Stimulated activated CD8-positive, alpha-beta memory T cell treated with anti-CD3 and anti-CD28 coated beads, Interleukin-15, amount 100 ng/mL, for 4 hours (primary cell): ENCODE results near the gene SGTA.

Source experiments
- DNase-seq, 2 donors: peaks; one replicate each; pipeline ENCODE4 v3.0.0-alpha.2; 2020; ENCODE audit warnings: low read depth in 2 of 2

Gene SGTA

DNA sequence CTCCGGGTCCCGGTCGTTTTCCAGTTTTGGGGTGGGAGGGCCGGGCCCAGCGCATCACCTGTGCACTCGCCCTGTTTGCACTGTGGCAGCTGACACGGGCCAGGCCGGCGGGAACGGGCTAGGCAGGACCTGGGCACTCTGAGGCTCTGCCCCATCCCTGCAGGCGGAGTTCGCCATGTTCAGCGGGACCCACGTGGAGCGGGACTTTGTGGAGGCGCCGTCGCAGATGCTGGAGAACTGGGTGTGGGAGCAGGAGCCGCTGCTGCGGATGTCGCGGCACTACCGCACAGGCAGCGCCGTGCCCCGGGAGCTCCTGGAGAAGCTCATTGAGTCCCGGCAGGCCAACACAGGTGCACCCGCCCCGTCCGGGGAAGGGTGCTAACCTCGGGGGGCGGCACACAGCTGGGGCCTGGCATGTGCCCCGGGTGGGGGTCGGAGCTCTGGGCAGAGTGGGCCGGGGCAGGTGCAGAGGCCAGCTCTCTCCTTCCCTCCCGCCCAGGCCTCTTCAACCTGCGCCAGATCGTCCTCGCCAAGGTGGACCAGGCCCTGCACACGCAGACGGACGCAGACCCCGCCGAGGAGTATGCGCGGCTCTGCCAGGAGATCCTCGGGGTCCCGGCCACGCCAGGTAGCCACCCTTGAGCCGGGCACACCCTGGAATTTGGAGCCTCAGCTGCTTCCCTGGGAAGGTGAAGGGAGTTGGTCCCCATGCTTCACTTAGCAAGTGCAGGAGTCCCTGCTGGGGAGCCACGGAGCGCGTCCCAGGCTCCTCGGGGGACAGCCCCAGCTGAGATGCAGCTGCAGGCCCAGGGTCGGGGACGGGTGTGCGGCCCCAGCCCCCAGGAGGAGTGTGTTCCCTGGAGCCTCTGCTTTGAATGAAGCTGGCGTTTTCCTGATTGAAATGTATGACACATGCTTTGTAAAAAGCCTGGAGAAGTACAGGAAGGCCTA is 27.3 kb upstream of the SGTA start:
- no peak for DNase-seq

DNA sequence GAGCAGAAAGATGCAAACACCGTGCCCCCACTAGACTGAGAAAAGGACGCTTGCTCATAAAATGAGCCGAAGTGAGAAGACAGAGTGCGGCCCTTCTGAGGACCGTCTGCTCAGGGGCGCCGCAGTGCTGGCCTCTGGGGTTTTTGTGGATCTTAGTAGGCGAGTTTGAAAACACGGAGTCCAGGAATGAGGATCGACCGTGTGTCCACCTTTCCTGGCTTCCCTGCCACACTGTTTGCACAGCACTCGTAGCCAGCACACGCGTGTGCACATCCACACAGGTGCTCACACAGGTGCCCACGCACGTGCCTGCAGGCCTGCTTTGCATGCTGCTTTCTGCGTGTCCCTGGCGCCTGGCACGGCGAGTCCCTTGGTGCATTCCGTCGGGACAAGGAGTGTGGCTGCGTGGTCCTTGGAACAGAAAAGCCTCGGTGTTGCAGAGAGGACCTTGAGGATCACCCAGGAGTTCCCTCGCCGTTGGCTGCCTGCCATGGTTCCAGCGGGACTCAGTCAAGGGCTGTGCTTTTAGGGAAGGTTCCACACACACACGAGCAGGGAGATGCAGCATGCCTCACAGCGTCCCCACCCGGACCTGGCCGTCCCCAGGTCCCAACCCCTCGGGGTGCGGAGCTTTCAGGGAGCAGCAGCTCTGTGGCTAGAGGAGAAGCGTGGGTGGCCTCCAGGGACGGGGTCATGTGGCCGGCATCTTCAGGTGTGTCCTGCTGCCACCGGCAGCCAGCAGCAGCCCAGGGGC is 26.5 kb upstream of the SGTA start:
- no peak for DNase-seq

DNA sequence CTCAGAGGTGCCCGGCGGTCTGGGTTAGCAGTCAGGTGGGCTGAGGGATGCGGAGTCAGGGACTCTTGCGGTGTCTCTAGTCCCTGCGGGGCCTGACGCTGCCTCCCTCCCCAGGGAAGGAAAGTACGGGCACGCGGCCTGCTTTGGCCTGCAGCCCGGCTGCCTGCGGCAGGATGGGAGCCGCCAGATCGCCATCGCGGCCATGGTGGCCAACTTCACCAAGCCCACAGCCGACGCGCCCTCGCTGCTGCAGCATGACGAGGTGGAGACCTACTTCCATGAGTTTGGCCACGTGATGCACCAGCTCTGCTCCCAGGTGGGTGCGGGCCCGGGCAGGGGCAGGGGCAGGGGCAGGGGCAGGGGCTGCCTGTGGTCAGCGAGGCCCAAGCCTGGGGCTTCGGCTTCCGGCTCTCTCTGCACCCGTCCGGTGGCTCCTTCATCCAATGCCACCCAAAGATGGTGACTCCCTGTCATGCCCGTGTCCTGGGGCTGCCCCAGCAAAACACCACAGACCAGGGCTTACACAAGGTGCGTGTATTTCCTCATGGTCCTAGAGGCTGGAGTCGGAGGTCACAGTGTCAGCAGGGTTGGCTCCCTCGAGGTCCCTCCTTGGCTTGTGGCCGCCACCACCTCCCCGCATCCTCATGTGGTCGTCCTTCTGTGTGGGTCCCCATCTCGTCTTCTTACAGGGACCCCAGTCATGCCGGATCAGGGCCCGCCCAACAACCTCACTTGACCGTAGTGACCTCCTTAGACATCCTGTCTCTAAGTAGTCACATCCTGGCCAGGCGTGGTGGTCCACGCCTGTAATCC is 25.3 kb upstream of the SGTA start:
- no peak for DNase-seq

DNA sequence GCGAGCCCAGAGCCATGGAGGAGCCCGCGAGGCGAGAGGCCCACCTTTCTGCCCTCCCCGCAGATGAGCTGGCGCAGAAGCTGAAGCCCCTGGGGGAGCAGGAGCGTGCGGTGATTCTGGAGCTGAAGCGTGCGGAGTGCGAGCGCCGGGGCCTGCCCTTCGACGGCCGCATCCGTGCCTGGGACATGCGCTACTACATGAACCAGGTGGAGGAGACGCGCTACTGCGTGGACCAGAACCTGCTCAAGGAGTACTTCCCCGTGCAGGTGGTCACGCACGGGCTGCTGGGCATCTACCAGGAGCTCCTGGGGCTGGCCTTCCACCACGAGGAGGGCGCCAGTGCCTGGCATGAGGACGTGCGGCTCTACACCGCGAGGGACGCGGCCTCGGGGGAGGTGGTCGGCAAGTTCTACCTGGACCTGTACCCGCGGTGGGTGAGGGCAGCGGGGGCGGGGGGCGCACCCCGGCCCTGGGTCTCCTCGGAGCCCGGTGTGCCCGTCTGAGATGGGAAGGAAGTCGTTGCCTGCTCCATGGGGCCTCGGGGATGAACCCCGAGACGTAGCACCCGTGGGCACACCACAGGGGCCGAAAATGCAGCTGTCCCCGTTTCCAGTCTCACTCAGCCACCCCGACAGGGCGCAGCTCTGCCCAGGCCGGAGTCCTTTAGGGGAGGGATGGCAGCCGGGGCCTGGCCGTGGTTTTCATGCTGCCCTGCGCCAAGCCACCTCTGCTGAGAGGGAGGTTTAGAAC is 24.5 kb upstream of the SGTA start:
- DNase-seq, result no peak

DNA sequence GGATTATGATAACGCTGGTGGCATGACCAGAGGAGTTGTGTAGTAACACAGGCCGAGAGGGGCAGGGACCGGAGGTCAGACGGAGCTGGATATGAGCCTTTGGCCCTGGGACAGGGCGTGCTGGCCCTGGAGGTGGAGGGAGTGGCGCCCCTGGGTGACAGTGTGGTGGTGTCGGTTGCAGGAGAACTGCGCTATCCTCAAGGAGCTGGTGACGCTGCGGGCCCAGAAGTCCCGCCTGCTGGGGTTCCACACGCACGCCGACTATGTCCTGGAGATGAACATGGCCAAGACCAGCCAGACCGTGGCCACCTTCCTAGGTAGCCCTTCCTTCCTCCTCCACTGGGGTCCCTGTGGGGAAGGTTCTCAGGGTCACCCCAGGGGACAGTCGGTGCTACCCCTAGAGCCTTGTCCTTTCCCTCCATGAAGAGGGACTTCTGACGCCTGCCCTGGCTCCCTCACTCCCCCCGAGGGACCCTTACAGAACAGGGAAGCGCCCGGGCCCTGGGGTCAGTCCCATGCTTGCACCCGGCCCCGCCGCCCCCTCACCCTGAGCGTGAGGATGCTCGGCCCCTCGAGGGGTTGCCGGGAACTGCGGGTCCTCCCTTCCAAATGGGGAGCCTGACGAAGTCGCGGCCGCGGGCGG is 23.8 kb upstream of the SGTA start:
- DNase-seq, result no peak

DNA sequence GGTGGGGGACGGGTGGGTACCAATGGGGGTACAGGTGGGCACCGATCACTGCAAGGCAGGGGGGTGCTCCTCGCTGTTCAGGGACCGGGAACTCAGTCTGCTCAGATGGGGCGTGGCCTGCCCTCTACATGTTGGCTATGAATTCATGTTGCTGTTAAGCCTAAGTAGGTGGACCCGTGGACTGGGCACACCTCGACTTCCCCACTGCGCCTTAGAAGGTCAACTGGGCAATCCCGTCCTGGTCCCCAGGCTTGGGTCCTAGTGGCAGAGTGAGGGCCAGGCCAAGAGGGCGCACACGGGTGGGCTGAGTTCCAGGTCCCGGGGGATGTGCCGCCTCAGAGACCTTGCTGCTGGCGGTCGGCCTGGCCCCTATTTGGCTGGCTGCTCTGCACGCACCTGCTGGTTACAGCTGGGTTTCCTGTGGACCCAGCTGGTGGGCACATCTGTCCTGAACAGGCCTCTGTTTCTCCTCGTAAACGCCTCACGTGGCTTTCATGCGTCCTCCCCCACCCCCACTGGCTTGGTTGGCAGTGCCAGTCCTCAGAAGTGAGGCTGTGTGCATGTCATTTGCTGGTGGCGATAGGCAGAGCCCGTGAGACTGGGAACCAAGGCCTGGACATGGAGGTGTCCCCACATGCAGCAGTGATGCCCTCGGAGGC is 23.0 kb upstream of the SGTA start:
- DNase-seq, result no peak

DNA sequence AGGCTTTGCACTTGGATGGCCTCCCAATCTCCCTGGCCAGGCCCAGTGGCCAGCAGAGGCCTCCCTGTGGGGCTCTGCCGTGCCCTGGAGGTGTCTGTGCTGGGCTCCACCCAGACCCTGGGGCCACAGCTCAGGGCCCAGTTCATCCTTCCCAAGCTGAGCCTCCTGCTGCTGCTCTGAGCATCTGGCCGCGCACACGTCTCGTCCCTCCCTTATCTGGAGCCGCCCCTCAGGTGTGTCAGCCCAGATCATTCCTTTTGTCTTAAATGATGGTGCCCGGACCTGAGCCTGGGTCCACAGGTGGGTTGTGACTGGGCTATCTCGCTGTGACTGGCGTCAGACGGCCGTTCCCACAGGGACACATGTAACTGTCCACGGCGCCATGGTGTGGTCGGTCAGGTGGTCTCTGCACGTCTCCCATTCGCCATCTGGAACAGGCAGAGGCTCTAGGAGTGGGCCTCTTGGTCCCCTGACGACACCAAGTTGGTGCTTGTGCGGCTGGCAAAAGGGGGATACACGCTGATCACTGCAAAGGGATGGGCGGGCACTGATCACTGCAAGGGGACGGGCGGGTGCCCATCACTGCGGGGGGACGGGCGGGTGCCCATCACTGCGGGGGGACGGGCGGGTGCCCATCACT is 22.3 kb upstream of the SGTA start:
- DNase-seq, result no peak

DNA sequence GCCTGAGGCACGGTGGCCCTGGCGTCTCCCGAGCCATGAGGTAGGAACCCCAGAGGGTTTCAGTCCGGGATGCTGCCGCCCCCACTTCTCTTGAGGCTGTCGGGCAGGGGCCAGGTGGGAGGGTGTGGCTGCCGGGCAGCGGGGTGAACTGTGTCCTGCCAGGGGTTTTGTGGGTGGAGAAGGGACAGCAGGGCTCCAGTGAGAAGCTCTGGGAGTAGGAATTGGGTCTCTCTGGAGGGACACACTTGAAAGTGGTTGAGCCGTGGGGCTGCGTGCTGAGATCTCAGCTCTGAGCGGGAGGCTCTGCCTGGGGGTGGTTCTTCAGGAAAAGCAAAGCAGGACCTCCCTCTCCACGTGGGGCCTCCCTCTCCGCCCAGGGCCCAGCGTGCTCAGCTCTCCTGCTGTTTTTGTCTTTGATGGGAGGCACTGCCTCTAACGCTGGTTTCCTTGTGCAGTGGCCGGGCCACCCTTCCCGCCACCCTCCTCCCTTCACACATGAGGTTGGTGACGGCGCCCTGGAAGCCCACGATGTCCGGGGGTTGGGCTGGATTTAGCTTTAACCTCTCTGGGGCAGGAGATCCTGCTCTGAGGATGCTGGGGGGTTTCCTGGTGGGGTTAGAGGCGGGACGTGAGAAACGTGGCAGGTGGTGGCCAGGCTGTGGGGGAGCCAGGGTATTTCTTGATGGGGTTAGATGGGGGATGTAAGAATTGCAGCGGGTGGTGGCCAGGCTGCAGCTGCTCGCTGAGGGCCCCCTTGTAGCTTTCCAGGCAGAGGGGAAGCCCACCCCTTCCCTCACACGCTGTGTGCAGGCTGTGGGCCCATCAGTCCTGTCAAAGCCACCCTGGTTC is 21.3 kb upstream of the SGTA start:
- no peak for DNase-seq

DNA sequence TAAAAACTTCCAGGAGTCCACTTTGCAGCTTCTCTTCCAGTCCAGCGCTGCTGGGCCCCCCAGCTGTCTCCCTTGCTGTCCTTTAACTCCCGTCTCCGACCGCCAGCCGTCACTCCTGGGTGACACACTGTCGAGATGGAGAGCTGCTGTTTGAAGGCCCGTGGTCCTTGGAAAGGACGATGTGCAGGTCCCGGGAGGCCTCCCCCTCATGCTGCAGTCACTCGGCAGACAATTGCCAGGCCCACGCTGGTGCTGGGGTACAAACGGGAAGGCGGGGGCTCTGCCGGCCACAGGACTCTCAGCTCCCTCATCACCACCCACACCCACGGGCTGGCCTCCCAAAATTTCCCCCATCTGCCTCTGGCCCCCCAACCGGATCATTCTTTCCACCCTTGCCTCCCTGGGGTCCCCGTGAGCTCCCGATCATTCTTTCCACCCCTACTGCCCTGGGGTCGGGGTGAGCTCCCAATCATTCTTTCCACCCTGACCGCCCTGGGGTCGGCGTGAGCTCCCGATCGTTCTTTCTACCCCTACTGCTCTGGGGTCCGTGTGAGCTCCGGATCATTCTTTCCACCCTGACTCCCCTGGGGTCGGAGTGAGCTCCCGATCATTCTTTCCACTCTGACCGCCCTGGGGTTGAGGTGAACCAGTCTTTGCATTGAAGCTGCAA is 20.5 kb upstream of the SGTA start:
- DNase-seq, result no peak

DNA sequence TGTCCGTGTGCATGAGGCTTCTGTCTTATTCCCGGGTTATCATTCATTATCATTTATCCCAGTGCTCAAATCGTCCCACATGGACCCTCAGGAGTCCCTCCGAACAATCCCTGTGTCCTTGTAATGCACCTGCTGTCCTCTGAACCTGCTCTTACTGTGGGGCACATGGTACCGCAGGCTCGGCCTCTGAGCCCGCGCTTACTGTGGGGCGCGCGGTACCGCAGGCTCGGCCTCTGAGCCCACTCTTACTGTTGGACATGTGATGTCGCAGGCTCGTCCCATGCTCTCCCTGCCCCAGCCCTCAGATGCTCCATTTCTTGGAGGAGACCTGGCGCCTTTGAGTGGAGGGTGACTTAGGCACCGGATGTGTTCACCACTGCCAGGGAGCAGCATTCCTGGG is 19.8 kb upstream of the SGTA start:
- DNase-seq, result no peak

DNA sequence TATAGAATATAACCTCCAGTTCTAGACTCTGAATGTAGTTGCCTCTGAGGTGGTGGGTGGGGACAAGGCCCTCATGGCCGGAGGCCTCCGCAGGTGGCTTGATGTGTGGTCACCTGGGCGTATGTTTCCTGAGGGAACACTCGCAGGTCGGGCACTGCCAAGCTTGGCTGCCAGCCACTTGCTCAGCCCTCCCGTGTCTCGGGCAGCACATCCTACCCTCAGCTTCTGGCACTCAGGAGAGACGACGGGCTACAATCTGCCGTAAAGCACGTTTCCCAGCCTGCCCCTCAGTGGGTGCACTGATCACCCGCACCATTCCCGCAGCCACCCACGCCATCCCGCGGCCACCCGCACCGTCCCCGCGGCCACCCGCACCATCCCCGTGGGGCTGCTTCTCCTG is 17.4 kb upstream of the SGTA start:
- no peak for DNase-seq

DNA sequence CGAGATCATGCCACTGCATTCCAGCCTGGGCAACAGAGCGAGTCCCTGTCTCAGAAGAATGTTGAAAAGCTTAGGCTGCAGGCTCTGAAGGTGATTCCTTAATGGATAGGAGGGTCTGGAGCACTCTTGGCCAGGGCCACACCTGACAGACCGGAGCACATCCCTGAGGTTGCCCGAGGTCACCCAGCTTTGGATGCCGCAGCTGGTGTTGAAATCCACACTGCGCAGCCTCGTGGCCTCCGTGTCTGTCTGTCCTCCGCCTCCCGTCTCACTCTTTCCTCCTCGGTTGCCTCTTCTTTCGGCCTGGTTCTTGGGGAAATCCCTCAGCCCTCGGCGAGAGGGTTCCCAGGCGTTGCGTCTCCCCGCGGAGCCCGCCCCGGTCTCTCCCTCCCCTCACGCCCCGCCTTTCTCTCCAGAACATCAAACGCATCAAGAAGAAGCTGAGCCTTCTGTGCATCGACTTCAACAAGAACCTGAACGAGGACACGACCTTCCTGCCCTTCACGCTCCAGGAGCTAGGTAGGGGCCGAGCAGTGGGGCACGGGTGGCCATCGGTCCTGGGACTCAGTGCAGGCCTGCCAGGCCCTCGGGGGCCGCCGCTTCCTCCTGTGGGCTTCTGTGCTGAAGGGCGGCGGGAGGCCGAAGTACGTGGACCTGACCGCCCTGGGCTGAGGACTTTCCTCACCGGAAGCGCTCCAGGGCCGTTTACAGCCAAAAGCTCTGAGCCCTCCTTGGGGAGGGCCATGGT is 16.4 kb upstream of the SGTA start:
- no peak for DNase-seq

DNA sequence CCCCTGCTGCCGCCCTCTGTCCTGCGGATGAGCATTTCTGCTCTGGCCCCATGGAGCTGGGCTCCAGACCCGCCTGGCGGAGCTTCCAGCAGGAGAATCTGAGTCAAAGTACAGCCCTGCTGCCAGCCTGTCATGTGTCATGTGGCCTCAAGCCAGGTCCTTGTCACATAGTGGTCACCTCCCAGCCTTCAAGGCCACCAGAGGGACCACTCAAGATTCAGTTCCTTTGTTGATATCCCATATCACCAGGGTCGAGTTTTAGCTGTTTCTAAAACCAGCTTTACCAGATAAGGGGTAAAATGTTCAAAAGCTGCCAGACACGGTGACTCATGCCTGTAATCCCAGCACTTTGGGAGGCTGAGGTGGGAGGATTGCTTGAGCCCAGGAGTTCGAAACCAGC is 15.7 kb upstream of the SGTA start:
- DNase-seq, result no peak

DNA sequence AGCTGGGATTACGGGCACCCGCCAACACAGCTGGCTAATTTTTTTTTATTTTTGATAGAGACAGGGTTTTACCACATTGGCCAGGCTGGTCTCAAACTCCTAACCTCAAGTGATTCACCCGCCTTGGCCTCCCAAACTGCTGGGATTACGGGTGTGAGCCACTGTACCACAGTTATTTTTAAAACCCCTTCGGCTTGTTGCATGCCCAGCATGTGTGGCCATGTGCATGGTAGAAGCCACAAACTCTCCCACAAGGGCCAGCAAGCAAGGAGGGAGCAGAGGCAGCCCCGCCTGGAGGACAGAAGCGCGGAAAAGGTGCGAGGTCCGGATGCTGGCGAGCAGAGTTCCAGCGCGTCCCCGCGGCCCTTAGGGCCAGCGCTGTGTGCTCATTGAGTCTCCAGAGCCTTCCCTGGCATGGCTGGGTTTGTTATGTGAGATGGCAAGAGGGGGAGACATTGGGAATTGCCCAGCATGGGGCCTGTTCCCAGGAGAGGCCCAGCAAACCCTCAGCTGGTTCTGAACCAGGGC is 15.1 kb upstream of the SGTA start:
- DNase-seq, result no peak

DNA sequence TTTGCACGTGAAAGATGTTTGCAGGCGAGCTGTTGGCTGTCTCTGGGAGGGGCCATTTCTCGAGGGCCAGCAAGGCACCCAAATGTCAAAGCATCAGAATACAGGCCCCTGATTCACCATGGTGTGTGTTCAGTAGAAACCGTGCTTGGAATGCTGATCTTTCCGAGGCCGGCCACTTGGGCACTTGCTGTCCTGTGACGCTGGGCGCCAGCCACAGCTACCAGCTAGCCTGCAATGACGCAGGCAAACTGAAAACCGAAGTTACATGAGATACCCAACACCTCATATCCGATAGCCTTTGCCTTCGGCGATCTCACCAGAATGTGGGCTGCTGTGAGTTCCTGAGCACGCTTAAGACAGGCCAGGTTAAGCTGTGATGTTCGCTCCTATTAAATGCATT is 14.2 kb upstream of the SGTA start:
- no peak for DNase-seq

DNA sequence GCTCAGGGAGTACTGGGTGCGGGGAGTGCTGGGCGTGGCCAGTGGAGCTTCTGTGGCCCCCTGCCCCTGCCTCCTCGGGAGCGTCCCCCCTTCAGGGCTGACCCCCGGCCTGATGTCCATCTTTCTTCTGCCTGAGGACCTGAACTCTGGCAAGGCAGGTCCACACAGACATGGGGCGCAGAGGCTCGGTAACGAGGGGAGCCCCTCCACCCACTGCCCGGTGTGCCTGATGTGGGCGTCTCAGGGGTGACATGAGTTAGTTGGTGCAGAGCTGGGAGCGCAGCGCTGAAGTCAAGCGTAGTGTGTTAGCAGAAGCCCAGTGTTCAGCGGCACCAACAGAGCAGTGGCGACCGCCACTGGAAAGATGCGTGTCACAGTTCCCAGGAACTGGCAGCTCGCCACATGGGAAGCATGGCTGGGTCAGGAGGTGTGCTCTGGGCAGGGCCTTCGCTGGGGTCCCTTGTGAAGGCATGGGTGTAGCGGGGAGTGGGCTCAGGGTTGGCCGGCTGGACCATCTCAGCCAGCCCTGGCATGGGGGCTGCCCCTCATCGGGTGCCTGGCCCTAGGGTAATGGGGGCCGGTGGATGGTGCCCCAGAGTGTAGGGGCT is 13.7 kb upstream of the SGTA start:
- no peak for DNase-seq
